Fibroblast of mammary gland (primary cell): ENCODE measurements around the gene VRTN.

Experiments
- DNase-seq: peaks from one replicate; pipeline ENCODE4 v3.0.0-alpha.2; 2010; ENCODE audit warnings: low read depth
- H3K4me3 ChIP-seq: 2 replicates; pipeline ENCODE4 v1.5.1; 2011; ENCODE audit warnings: low read depth, mild to moderate bottlenecking, low read length, moderate library complexity; ENCODE audit not compliant: control insufficient read depth
- TF ChIP-seq, protein P1 (sequence below): conservative IDR thresholded peaks from 2 replicates; pipeline ENCODE4 v1.5.1; 2011; ENCODE audit warnings: low read depth, low read length, inconsistent platforms; ENCODE audit not compliant: control insufficient read depth, insufficient read depth

The VRTN gene, protein sequence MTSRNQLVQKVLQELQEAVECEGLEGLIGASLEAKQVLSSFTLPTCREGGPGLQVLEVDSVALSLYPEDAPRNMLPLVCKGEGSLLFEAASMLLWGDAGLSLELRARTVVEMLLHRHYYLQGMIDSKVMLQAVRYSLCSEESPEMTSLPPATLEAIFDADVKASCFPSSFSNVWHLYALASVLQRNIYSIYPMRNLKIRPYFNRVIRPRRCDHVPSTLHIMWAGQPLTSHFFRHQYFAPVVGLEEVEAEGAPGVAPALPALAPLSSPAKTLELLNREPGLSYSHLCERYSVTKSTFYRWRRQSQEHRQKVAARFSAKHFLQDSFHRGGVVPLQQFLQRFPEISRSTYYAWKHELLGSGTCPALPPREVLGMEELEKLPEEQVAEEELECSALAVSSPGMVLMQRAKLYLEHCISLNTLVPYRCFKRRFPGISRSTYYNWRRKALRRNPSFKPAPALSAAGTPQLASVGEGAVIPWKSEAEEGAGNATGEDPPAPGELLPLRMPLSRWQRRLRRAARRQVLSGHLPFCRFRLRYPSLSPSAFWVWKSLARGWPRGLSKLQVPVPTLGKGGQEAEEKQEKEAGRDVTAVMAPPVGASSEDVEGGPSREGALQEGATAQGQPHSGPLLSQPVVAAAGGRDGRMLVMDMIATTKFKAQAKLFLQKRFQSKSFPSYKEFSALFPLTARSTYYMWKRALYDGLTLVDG

DNA sequence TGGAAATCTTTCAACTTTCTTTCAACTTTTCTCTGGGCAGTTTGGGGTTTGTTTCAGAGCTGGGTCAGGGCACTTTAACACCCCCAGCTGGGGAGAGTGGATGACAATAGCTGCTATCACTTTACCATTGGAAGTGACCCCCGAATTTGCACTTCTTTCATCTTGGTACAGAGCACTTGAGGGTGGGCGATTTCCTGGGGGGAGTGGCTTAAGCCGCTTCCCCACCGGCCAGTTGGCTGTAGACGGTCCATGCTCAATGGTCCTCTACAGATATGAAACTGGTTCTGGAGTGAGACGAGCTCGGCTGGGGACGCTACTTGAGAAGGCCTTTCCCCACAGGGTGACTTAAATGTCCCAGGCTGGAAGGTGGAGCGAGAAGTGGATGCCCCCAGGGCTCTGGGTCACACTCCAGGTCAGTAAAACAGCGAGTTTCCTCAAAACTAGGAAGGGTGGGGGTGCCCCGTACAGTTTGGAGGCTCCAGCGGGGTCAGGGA, at the start of gene VRTN:
TSS of gene VRTN (plus strand) at position 231 of the 494 bp plus-strand sequence. CDS start 8,313 bp downstream, outside the sequence.
- TF ChIP-seq, protein P1, sequence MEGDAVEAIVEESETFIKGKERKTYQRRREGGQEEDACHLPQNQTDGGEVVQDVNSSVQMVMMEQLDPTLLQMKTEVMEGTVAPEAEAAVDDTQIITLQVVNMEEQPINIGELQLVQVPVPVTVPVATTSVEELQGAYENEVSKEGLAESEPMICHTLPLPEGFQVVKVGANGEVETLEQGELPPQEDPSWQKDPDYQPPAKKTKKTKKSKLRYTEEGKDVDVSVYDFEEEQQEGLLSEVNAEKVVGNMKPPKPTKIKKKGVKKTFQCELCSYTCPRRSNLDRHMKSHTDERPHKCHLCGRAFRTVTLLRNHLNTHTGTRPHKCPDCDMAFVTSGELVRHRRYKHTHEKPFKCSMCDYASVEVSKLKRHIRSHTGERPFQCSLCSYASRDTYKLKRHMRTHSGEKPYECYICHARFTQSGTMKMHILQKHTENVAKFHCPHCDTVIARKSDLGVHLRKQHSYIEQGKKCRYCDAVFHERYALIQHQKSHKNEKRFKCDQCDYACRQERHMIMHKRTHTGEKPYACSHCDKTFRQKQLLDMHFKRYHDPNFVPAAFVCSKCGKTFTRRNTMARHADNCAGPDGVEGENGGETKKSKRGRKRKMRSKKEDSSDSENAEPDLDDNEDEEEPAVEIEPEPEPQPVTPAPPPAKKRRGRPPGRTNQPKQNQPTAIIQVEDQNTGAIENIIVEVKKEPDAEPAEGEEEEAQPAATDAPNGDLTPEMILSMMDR, result no peak
- no peak within 1 kb of the TSS for H3K4me3 ChIP-seq
- no peak for DNase-seq

DNA sequence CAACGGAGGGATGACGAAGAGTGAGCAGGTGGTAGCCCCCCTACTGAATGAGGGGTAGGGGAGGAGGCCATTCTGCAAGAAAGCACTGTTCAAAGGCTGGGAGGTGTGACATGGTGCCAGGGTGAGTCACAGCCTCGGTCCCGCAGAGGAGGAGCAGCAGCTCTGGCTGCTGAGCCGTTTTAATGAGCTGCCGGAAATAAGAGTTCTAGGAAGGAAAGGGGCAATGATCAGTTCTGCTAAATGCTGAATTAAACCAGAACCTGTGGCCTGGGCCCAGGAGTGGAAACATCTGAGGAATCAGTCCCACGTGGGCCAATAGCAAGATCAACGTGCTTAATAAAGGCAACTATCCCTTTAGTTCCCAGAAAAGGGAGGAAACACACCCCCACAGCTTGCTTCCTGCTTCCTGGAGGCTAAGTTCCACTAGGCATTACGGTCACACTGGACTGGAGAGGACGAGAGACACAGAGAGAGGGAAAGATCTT, 49.2 kb upstream of the VRTN start:
- peak overlapping the region; percentile 6 for H3K4me3 ChIP-seq
- peak; percentile 58 for DNase-seq
- TF ChIP-seq, protein P1, result no peak

DNA sequence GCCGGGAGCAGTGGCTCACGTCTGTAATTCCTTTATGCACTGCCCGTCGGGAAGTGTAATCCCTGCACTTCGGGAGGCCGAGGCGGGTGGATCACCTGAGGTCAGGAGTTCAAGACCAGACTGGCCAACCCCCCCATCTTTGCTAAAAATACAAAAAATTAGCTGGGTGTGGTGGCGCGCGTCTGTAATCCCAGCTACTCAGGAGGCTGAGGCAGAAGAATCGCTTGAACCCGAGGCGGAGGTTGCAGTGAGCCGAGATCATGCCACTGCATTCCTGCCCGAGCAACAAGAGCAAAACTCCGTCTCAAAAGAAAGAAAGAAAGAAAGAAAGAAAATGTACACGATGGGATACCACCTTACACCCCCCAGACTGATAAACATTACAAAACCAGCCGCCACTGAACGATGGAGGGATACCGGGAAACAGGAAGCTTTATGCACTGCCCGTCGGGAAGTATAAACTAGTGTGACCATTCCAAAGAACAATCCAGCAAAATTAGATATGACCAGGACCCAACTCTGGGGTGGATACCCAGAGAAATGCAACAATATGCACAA, 46.6 kb upstream of the VRTN start:
- no peak for DNase-seq

DNA sequence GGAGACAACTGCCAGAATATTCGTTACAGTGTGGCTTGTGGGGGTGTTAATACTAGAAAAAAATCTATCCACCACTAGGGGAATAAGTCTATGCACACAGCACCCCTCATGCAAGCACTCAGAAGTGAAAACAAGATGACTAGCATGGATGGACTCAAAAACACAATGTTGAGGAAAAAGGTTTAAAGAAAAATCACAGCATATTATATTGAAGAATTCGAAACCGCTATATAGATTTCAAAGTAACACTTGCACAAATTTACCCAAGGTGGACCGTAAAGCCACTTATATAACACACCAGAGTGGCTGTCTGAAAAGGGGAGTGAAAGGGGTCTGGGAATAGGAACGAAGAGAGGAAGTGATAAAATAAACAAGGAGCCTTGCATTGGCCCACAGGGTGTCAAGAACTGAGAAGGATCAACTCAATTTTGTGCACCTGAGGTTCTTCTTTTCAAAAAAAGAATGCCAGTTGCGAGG, 46.1 kb upstream of the VRTN start:
- TF ChIP-seq, protein P1, result peak; percentile 63
- peak overlapping the region; percentile 93 for H3K4me3 ChIP-seq
- DNase-seq, result peak; percentile 56

More for the DNA sequence above, 46.6 kb upstream of the VRTN start:
- H3K4me3 ChIP-seq, result peak overlapping the region; percentile 93
- TF ChIP-seq, protein P1, result no peak

DNA sequence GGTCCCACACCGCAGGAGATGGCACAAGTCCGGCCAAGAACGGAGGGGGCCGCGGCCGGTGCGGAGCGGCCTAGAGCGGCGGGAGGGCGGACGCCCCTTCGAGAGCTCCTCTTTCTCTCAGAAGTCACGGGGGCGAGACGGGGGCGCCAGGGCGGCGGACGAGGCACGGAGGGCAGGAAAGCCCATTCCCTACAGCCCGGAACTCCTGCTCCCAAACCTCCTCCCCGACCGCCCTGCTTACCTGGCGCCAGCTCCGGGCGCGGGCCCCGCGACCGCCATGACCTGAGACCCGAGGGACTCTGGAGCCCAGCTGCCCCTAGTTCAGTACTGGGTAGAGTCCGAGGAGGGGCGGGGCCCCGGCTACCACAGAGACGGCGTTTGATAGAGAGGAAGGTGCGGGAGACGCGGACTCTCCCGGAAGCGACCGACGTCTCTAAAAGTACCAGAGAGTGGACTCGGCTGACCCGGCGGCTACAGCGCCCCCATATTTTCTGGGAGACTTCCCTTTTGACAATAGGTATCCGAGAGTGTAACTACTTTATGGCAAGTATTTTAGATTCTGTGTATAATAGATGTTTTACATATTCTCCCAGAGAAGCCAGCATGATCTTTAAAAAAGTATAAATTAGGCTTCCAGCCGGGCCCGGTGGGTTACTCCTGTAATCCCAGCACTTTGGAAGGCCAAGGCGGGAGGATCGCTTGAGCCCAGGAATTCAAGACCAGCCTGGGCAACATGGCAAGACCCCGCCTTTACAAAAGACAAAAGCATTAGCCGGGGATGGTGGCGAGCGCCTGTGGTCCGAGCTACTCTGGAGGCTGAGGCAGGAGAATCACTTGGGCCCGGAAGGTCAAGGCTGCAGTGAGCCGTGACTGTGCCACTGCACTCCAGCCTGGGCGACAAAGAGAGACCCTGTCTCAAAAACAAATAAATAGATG, 45.4 kb upstream of the VRTN start, which contains the start of gene ABCD4:
TSS of gene ABCD4 (minus strand) at position 301 of the 936 bp plus-strand sequence. CDS start at position 279, 22 bp downstream.
- peak within 1 kb of the TSS; percentile 93 for H3K4me3 ChIP-seq
- TF ChIP-seq, protein P1, result peak; percentile 30
- peak; percentile 88 for DNase-seq
